ENCODE results near the gene PLPPR3.
"Not testable (repeated sequence)": the region's sequence is repeated elsewhere in the genome, so short reads cannot be mapped to it uniquely, and the experiment has no call there.

Gene PLPPR3

GRCh38 chr19:852136-853013, 30.6 kb upstream of the PLPPR3 start, which contains the start of gene ELANE:
Gene ELANE, plus strand, starts transcription at chr19:852303. Its CDS starts 26 bp downstream, at chr19:852329.
- Histone ChIP-seq H3K4me3 (ENCODE audit: insufficient read depth, low read length, poor library complexity, severe bottlenecking) (no peak within 1 kb of the TSS), H4K20me1 (ENCODE audit: low read depth, low read length) (no peaks in the 10 kb centered on the region), H2AFZ (ENCODE audit: low read depth, low read length, severe bottlenecking) (no peak within 1 kb of the TSS), H3K27me3 (ENCODE audit: low read length) (no peaks in the 10 kb centered on the region), H3F3A (ENCODE audit: insufficient read depth) (no peaks in the 10 kb centered on the region), H3K79me2 (ENCODE audit: insufficient read depth, low read length) (no peaks in the 10 kb centered on the region), H3K9me3 (ENCODE audit: insufficient read depth, low read length) (no peaks in the 10 kb centered on the region), H3K36me3 (ENCODE audit: low read length) (no peaks in the 10 kb centered on the region), H3K9me2 (replicated peaks; ENCODE audit: insufficient read depth, low read length) (no peaks in the 10 kb centered on the region), H3K9ac (ENCODE audit: low read length) (no peak within 1 kb of the TSS), H3K4me2 (ENCODE audit: low read depth, low read length, poor library complexity, severe bottlenecking) (no peak within 1 kb of the TSS), H3K27ac (ENCODE audit: low read depth, low read length) (no peak within 1 kb of the TSS)
- TF ChIP-seq CTCF (IDR thresholded peaks at IDR 0.05; ENCODE audit: insufficient read depth, low read length, poor library complexity, severe bottlenecking), result no peak
- no peak for TF ChIP-seq EZH2phosphoT487 (conservative IDR thresholded peaks at IDR 0.05; ENCODE audit: low read length)

- Histone ChIP-seq H3K4me3 (ENCODE audit: insufficient read depth, low read length, poor library complexity, severe bottlenecking) (no peak overlapping the region), H3K27ac (ENCODE audit: low read depth, low read length) (no peak overlapping the region), H3K79me2 (ENCODE audit: insufficient read depth, low read length) (no peaks in the 10 kb centered on the region), H3K27me3 (ENCODE audit: low read length) (no peaks in the 10 kb centered on the region), H2AFZ (ENCODE audit: low read depth, low read length, severe bottlenecking) (no peak overlapping the region), H3F3A (ENCODE audit: insufficient read depth) (no peaks in the 10 kb centered on the region), H4K20me1 (ENCODE audit: low read depth, low read length) (no peaks in the 10 kb centered on the region), H3K4me2 (ENCODE audit: low read depth, low read length, poor library complexity, severe bottlenecking) (no peak overlapping the region), H3K9me3 (ENCODE audit: insufficient read depth, low read length) (no peaks in the 10 kb centered on the region), H3K36me3 (ENCODE audit: low read length) (no peaks in the 10 kb centered on the region), H3K9me2 (replicated peaks; ENCODE audit: insufficient read depth, low read length) (no peaks in the 10 kb centered on the region), H3K9ac (ENCODE audit: low read length) (no peak overlapping the region)
- TF ChIP-seq EZH2phosphoT487 (conservative IDR thresholded peaks at IDR 0.05; ENCODE audit: low read length) (no peak), CTCF (IDR thresholded peaks at IDR 0.05; ENCODE audit: insufficient read depth, low read length, poor library complexity, severe bottlenecking) (no peak)
These were observed 29.2 kb upstream of the PLPPR3 start for GRCh38 chr19:850979-851335.

GRCh38 chr19:850221-850978, 28.6 kb upstream of the PLPPR3 start:
- H3K9me2 ChIP-seq (replicated peaks; ENCODE audit: insufficient read depth, low read length), result no peaks in the 10 kb centered on the region
- no peak overlapping the region for H3K9ac ChIP-seq (ENCODE audit: low read length)
- H3K4me2 ChIP-seq (ENCODE audit: low read depth, low read length, poor library complexity, severe bottlenecking), result no peak overlapping the region
- H3K4me3 ChIP-seq (ENCODE audit: insufficient read depth, low read length, poor library complexity, severe bottlenecking), result no peak overlapping the region
- H3F3A ChIP-seq (ENCODE audit: insufficient read depth), result no peaks in the 10 kb centered on the region
- no peak for TF ChIP-seq CTCF (IDR thresholded peaks at IDR 0.05; ENCODE audit: insufficient read depth, low read length, poor library complexity, severe bottlenecking)
- no peak for TF ChIP-seq EZH2phosphoT487 (conservative IDR thresholded peaks at IDR 0.05; ENCODE audit: low read length)
- H3K79me2 ChIP-seq (ENCODE audit: insufficient read depth, low read length), result no peaks in the 10 kb centered on the region
- H3K9me3 ChIP-seq (ENCODE audit: insufficient read depth, low read length), result no peaks in the 10 kb centered on the region
- H2AFZ ChIP-seq (ENCODE audit: low read depth, low read length, severe bottlenecking), result no peak overlapping the region
- H3K36me3 ChIP-seq (ENCODE audit: low read length), result no peaks in the 10 kb centered on the region
- no peaks in the 10 kb centered on the region for H4K20me1 ChIP-seq (ENCODE audit: low read depth, low read length)
- H3K27ac ChIP-seq (ENCODE audit: low read depth, low read length), result no peak overlapping the region
- no peaks in the 10 kb centered on the region for H3K27me3 ChIP-seq (ENCODE audit: low read length)

GRCh38 chr19:849195-849594, 27.4 kb upstream of the PLPPR3 start:
- H3K9ac ChIP-seq (ENCODE audit: low read length); H3K9me2 ChIP-seq (replicated peaks; ENCODE audit: insufficient read depth, low read length); H3K9me3 ChIP-seq (ENCODE audit: insufficient read depth, low read length); H3F3A ChIP-seq (ENCODE audit: insufficient read depth); H3K4me3 ChIP-seq (ENCODE audit: insufficient read depth, low read length, poor library complexity, severe bottlenecking); H3K79me2 ChIP-seq (ENCODE audit: insufficient read depth, low read length); H4K20me1 ChIP-seq (ENCODE audit: low read depth, low read length); H3K27me3 ChIP-seq (ENCODE audit: low read length); H3K27ac ChIP-seq (ENCODE audit: low read depth, low read length); H2AFZ ChIP-seq (ENCODE audit: low read depth, low read length, severe bottlenecking); H3K36me3 ChIP-seq (ENCODE audit: low read length); H3K4me2 ChIP-seq (ENCODE audit: low read depth, low read length, poor library complexity, severe bottlenecking): not testable (repeated sequence)

Data from SU-DHL-6 (cell line).